HCT116 (cell line): ENCODE results near the gene SDC1.

ENCODE experiments used
- CEBPB ChIP-seq: IDR thresholded peaks from 2 replicates; pipeline ENCODE4 v1.6.1; 2012; ENCODE audit warnings: low read depth
- ELF1 ChIP-seq: IDR thresholded peaks from 2 replicates; pipeline ENCODE4 v1.6.1; 2012; ENCODE audit warnings: low read depth, borderline replicate concordance
- EZH2phosphoT487 ChIP-seq: fragments of 200-600 bp; IDR thresholded peaks from 2 replicates; pipeline ENCODE4 v1.6.1; 2018; ENCODE audit warnings: antibody characterized with exemption, borderline replicate concordance
- POLR2AphosphoS5 ChIP-seq: IDR thresholded peaks from 2 replicates; pipeline ENCODE4 v1.6.1; 2011; ENCODE audit warnings: mild to moderate bottlenecking, low read depth, low read length, moderate library complexity
- SP1 ChIP-seq: IDR thresholded peaks from 2 replicates; pipeline ENCODE4 v1.6.1; 2012; ENCODE audit warnings: low read depth
- TCF7L2 ChIP-seq: IDR thresholded peaks from 2 replicates; pipeline ENCODE4 v1.7.0; 2011; ENCODE audit warnings: borderline replicate concordance, inconsistent platforms; ENCODE audit not compliant: insufficient read depth, insufficient read length; ENCODE audit errors: extremely low read depth
- TF ChIP-seq, protein P1 (sequence below), 3 experiments: fragments of 200-600 bp in 1 of 3; sonication (generic) in 1 of 3; IDR thresholded peaks in 2 of 3; conservative IDR thresholded peaks in 1 of 3; 2 replicates each; pipeline ENCODE4 v1.5.1; 2012 to 2017; ENCODE audit warnings: low read depth in 2 of 3, low read length in 2 of 3, antibody characterized with exemption in 1 of 3, borderline replicate concordance in 1 of 3, control low read depth in 1 of 3, mild to moderate bottlenecking in 1 of 3, mixed read lengths in 1 of 3, mixed run types in 1 of 3, moderate library complexity in 1 of 3; ENCODE audit not compliant: insufficient read depth in 1 of 3
- TF ChIP-seq, protein P2 (sequence below): IDR thresholded peaks from 2 replicates; pipeline ENCODE4 v1.6.1; 2012
- TF ChIP-seq, protein P3 (sequence below): IDR thresholded peaks from 2 replicates; pipeline ENCODE4 v1.6.1; 2012; ENCODE audit warnings: low read depth

GRCh38 chr2:20226152-20226545, 1.2 kb upstream of the SDC1 start:
- TF ChIP-seq, protein P1, sequence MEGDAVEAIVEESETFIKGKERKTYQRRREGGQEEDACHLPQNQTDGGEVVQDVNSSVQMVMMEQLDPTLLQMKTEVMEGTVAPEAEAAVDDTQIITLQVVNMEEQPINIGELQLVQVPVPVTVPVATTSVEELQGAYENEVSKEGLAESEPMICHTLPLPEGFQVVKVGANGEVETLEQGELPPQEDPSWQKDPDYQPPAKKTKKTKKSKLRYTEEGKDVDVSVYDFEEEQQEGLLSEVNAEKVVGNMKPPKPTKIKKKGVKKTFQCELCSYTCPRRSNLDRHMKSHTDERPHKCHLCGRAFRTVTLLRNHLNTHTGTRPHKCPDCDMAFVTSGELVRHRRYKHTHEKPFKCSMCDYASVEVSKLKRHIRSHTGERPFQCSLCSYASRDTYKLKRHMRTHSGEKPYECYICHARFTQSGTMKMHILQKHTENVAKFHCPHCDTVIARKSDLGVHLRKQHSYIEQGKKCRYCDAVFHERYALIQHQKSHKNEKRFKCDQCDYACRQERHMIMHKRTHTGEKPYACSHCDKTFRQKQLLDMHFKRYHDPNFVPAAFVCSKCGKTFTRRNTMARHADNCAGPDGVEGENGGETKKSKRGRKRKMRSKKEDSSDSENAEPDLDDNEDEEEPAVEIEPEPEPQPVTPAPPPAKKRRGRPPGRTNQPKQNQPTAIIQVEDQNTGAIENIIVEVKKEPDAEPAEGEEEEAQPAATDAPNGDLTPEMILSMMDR (IDR thresholded peaks at IDR 0.05 in 2 of 3, conservative IDR thresholded peaks at IDR 0.05 in 1 of 3; ENCODE audit: borderline replicate concordance in 1 of 3, insufficient read depth in 1 of 3, low read depth in 2 of 3, low read length in 2 of 3): no peak
- TF ChIP-seq SP1 (no peak), EZH2phosphoT487 (no peak), CEBPB (no peak), ELF1 (no peak), TCF7L2 (no peak), POLR2AphosphoS5 (no peak)
- TF ChIP-seq, protein P2, sequence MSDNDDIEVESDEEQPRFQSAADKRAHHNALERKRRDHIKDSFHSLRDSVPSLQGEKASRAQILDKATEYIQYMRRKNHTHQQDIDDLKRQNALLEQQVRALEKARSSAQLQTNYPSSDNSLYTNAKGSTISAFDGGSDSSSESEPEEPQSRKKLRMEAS: no peak
- TF ChIP-seq, protein P3, sequence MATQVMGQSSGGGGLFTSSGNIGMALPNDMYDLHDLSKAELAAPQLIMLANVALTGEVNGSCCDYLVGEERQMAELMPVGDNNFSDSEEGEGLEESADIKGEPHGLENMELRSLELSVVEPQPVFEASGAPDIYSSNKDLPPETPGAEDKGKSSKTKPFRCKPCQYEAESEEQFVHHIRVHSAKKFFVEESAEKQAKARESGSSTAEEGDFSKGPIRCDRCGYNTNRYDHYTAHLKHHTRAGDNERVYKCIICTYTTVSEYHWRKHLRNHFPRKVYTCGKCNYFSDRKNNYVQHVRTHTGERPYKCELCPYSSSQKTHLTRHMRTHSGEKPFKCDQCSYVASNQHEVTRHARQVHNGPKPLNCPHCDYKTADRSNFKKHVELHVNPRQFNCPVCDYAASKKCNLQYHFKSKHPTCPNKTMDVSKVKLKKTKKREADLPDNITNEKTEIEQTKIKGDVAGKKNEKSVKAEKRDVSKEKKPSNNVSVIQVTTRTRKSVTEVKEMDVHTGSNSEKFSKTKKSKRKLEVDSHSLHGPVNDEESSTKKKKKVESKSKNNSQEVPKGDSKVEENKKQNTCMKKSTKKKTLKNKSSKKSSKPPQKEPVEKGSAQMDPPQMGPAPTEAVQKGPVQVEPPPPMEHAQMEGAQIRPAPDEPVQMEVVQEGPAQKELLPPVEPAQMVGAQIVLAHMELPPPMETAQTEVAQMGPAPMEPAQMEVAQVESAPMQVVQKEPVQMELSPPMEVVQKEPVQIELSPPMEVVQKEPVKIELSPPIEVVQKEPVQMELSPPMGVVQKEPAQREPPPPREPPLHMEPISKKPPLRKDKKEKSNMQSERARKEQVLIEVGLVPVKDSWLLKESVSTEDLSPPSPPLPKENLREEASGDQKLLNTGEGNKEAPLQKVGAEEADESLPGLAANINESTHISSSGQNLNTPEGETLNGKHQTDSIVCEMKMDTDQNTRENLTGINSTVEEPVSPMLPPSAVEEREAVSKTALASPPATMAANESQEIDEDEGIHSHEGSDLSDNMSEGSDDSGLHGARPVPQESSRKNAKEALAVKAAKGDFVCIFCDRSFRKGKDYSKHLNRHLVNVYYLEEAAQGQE: no peak
